Measurements from ENCODE around the gene SMOC2.

Gene SMOC2

GRCh38 chr6:168420706-168421105 lies 20.3 kb upstream of the SMOC2 start:
- TF ChIP-seq CTCF (IDR thresholded peaks at IDR 0.05; ENCODE audit: low read depth, low read length), result no peak
- no peaks in the 10 kb centered on the region for H3K4me1 ChIP-seq
- H3K36me3 ChIP-seq, result no peaks in the 10 kb centered on the region
- no peak overlapping the region for H3K4me3 ChIP-seq (ENCODE audit: low read depth, low read length)
- DNase-seq, result no peak
- no peaks in the 10 kb centered on the region for H3K27me3 ChIP-seq
- H3K9me3 ChIP-seq, result no peaks in the 10 kb centered on the region

- TF ChIP-seq CTCF (IDR thresholded peaks at IDR 0.05; ENCODE audit: low read depth, low read length), result no peak
- H3K9me3 ChIP-seq, result no peaks in the 10 kb centered on the region
- H3K27me3 ChIP-seq, result no peaks in the 10 kb centered on the region
- H3K4me3 ChIP-seq (ENCODE audit: low read depth, low read length), result no peak overlapping the region
- no peaks in the 10 kb centered on the region for H3K4me1 ChIP-seq
- DNase-seq, result no peak
- H3K36me3 ChIP-seq, result no peaks in the 10 kb centered on the region
Observed at GRCh38 chr6:168427184-168427583, 13.8 kb upstream of the SMOC2 start.

GRCh38 chr6:168428052-168428826 lies 12.7 kb upstream of the SMOC2 start:
- Histone ChIP-seq H3K27me3 (peaks cover 5% of the 10 kb centered on the region), H3K4me3 (ENCODE audit: low read depth, low read length) (no peak overlapping the region), H3K36me3 (no peaks in the 10 kb centered on the region), H3K9me3 (no peaks in the 10 kb centered on the region), H3K4me1 (no peaks in the 10 kb centered on the region)
- no peak for TF ChIP-seq CTCF (IDR thresholded peaks at IDR 0.05; ENCODE audit: low read depth, low read length)
- DNase-seq, result no peak

GRCh38 chr6:168428863-168429262 lies 12.1 kb upstream of the SMOC2 start:
- no peak for TF ChIP-seq CTCF (IDR thresholded peaks at IDR 0.05; ENCODE audit: low read depth, low read length)
- peaks cover 5% of the 10 kb centered on the region for H3K27me3 ChIP-seq
- DNase-seq, result no peak
- H3K4me3 ChIP-seq (ENCODE audit: low read depth, low read length), result no peak overlapping the region
- no peaks in the 10 kb centered on the region for H3K4me1 ChIP-seq
- H3K9me3 ChIP-seq, result no peaks in the 10 kb centered on the region
- no peaks in the 10 kb centered on the region for H3K36me3 ChIP-seq

GRCh38 chr6:168432196-168432595 lies 8.8 kb upstream of the SMOC2 start:
- no peaks in the 10 kb centered on the region for H3K36me3 ChIP-seq
- no peak for TF ChIP-seq CTCF (IDR thresholded peaks at IDR 0.05; ENCODE audit: low read depth, low read length)
- H3K9me3 ChIP-seq, result no peaks in the 10 kb centered on the region
- H3K4me1 ChIP-seq, result no peaks in the 10 kb centered on the region
- no peak overlapping the region for H3K4me3 ChIP-seq (ENCODE audit: low read depth, low read length)
- no peak for DNase-seq
- H3K27me3 ChIP-seq, result peaks cover 5% of the 10 kb centered on the region

- no peaks in the 10 kb centered on the region for H3K9me3 ChIP-seq
- no peaks in the 10 kb centered on the region for H3K36me3 ChIP-seq
- peaks cover 11% of the 10 kb centered on the region for H3K27me3 ChIP-seq
- no peaks in the 10 kb centered on the region for H3K4me1 ChIP-seq
- no peak for DNase-seq
- H3K4me3 ChIP-seq (ENCODE audit: low read depth, low read length), result no peak overlapping the region
- TF ChIP-seq CTCF (IDR thresholded peaks at IDR 0.05; ENCODE audit: low read depth, low read length), result no peak
Observed at GRCh38 chr6:168433898-168434297, 7.1 kb upstream of the SMOC2 start.

Measured in BE2C (cell line).